H9 (cell line): ENCODE results near the gene TGFB1I1. TPM values are rescaled to one million over a fixed set of nuclear protein-coding genes. Genes with fewer than 3 reads are reported as not detected.
"Not testable (repeated sequence)": the region's sequence is repeated elsewhere in the genome, so short reads cannot be mapped to it uniquely, and the experiment has no call there.

Experiments used
- DNase-seq: peaks from one replicate; pipeline ENCODE4 v3.0.0-alpha.2; 2017
- H2AFZ ChIP-seq: one replicate; pipeline ENCODE4 v1.6.1; 2013; ENCODE audit warnings: mild to moderate bottlenecking, low read length, control low read depth, moderate library complexity
- H2AK5ac ChIP-seq: 2 replicates; pipeline ENCODE4 v1.6.1; 2013; ENCODE audit warnings: low read length, control low read depth, mixed read lengths; ENCODE audit not compliant: insufficient read length
- H2BK120ac ChIP-seq: one replicate; pipeline ENCODE4 v1.6.1; 2013; ENCODE audit warnings: low read depth, mild to moderate bottlenecking, low read length, control low read depth, inconsistent platforms; ENCODE audit not compliant: poor library complexity, severe bottlenecking
- H2BK12ac ChIP-seq: 2 replicates; pipeline ENCODE4 v1.6.1; 2013; ENCODE audit warnings: low read length, control low read depth, mixed read lengths, low read depth; ENCODE audit not compliant: insufficient read length
- H2BK15ac ChIP-seq: 2 replicates; pipeline ENCODE4 v1.6.1; 2013; ENCODE audit warnings: low read depth, low read length, control low read depth
- H2BK20ac ChIP-seq: one replicate; pipeline ENCODE4 v1.6.1; 2013; ENCODE audit warnings: low read depth, mild to moderate bottlenecking, low read length, control low read depth, inconsistent platforms; ENCODE audit not compliant: poor library complexity, severe bottlenecking
- H2BK5ac ChIP-seq: 2 replicates; pipeline ENCODE4 v1.6.1; 2013; ENCODE audit warnings: low read length, control low read depth, mixed read lengths; ENCODE audit not compliant: insufficient read length
- H3K14ac ChIP-seq: 2 replicates; pipeline ENCODE4 v1.6.1; 2013; ENCODE audit warnings: low read length, control low read depth; ENCODE audit not compliant: insufficient read depth
- H3K18ac ChIP-seq: 2 replicates; pipeline ENCODE4 v1.6.1; 2013; ENCODE audit warnings: low read depth, mild to moderate bottlenecking, mixed read lengths, low read length, control low read depth; ENCODE audit not compliant: insufficient read length
- H3K23ac ChIP-seq: 2 replicates; pipeline ENCODE4 v1.6.1; 2013; ENCODE audit warnings: low read length, control low read depth, mixed read lengths, low read depth; ENCODE audit not compliant: insufficient read length
- H3K23me2 ChIP-seq: 2 replicates; pipeline ENCODE4 v1.6.1; 2013; ENCODE audit warnings: low read depth, mild to moderate bottlenecking, mixed read lengths, low read length, control low read depth; ENCODE audit not compliant: insufficient read length, poor library complexity, severe bottlenecking
- H3K27ac ChIP-seq: 2 replicates; pipeline ENCODE4 v1.5.1; 2013; ENCODE audit warnings: low read length, control low read depth, mixed read lengths, low read depth; ENCODE audit not compliant: insufficient read length
- H3K27me3 ChIP-seq: 2 replicates; pipeline ENCODE4 v1.6.1; 2013; ENCODE audit warnings: low read length, control low read depth, inconsistent platforms; ENCODE audit not compliant: insufficient read depth
- H3K4ac ChIP-seq: 2 replicates; pipeline ENCODE4 v1.6.1; 2013; ENCODE audit warnings: low read depth, mild to moderate bottlenecking, control low read depth, inconsistent platforms, low read length, moderate library complexity
- H3K4me1 ChIP-seq: 2 replicates; pipeline ENCODE4 v1.6.1; 2013; ENCODE audit warnings: low read length, control low read depth, inconsistent platforms; ENCODE audit not compliant: insufficient read depth
- H3K4me2 ChIP-seq: 2 replicates; pipeline ENCODE4 v1.6.1; 2013; ENCODE audit warnings: low read length, control low read depth, mixed read lengths; ENCODE audit not compliant: insufficient read length, insufficient read depth
- H3K56ac ChIP-seq: 2 replicates; pipeline ENCODE4 v1.6.1; 2013; ENCODE audit warnings: low read depth, mild to moderate bottlenecking, mixed read lengths, low read length, control low read depth; ENCODE audit not compliant: insufficient read length
- H3K79me1 ChIP-seq: 2 replicates; pipeline ENCODE4 v1.6.1; 2013; ENCODE audit warnings: low read depth, mild to moderate bottlenecking, moderate library complexity, low read length, control low read depth, inconsistent platforms; ENCODE audit not compliant: insufficient read depth, poor library complexity, severe bottlenecking
- H3K79me2 ChIP-seq: 2 replicates; pipeline ENCODE4 v1.6.1; 2013; ENCODE audit warnings: low read length, control low read depth, inconsistent platforms; ENCODE audit not compliant: insufficient read depth
- H3K9ac ChIP-seq: 2 replicates; pipeline ENCODE4 v1.6.1; 2013; ENCODE audit warnings: low read length, control low read depth, mixed read lengths; ENCODE audit not compliant: insufficient read length; ENCODE audit errors: extremely low read depth
- H3K9me3 ChIP-seq: one replicate; pipeline ENCODE4 v1.6.1; 2013; ENCODE audit warnings: low read depth, low read length, inconsistent platforms; ENCODE audit not compliant: control insufficient read depth
- H3T11ph ChIP-seq: one replicate; pipeline ENCODE4 v1.6.1; 2013; ENCODE audit warnings: mild to moderate bottlenecking, low read length, control low read depth, inconsistent platforms
- H4K20me1 ChIP-seq: one replicate; pipeline ENCODE4 v1.6.1; 2013; ENCODE audit not compliant: control insufficient read depth, insufficient read length, insufficient read depth
- H4K5ac ChIP-seq: 2 replicates; pipeline ENCODE4 v1.6.1; 2013; ENCODE audit warnings: low read depth, mild to moderate bottlenecking, mixed read lengths, low read length, control low read depth; ENCODE audit not compliant: insufficient read length
- H4K8ac ChIP-seq: replicated peaks from 2 replicates; pipeline ENCODE4 v1.6.1; 2013; ENCODE audit warnings: low read length, control low read depth, mixed read lengths, low read depth; ENCODE audit not compliant: insufficient read length
- H4K91ac ChIP-seq: 2 replicates; pipeline ENCODE4 v1.6.1; 2013; ENCODE audit warnings: low read depth, mild to moderate bottlenecking, moderate library complexity, mixed read lengths, low read length, control low read depth; ENCODE audit not compliant: insufficient read length
- H3K27ac Mint-ChIP-seq, 3 experiments: 2 replicates in 2 of 3; 3 replicates in 1 of 3; pipeline ENCODE4 v1.8.0; 2020 to 2021; ENCODE audit warnings: mixed read lengths in 3 of 3, mild to moderate bottlenecking in 1 of 3, moderate library complexity in 1 of 3
- H3K27me3 Mint-ChIP-seq: 2 replicates; pipeline ENCODE4 v1.8.0; 2021; ENCODE audit warnings: low read depth, mild to moderate bottlenecking, moderate library complexity, mixed read lengths
- H3K36me3 Mint-ChIP-seq, 3 experiments: 2 replicates in 2 of 3; 3 replicates in 1 of 3; pipeline ENCODE4 v1.8.0; 2020 to 2021; ENCODE audit warnings: low read depth in 3 of 3, mixed read lengths in 3 of 3; ENCODE audit not compliant: insufficient read depth in 1 of 3
- H3K4me1 Mint-ChIP-seq, 2 experiments: 2 replicates each; pipeline ENCODE4 v1.8.0; 2020; ENCODE audit warnings: mixed read lengths in 2 of 2
- H3K4me3 Mint-ChIP-seq, 2 experiments: 2 replicates in 1 of 2; 3 replicates in 1 of 2; pipeline ENCODE4 v1.8.0; 2020 to 2021; ENCODE audit warnings: mild to moderate bottlenecking in 2 of 2, mixed read lengths in 2 of 2, moderate library complexity in 1 of 2
- H3K9me3 Mint-ChIP-seq, 2 experiments: 2 replicates in 1 of 2; 3 replicates in 1 of 2; pipeline ENCODE4 v1.8.0; 2020; ENCODE audit warnings: mild to moderate bottlenecking in 2 of 2, mixed read lengths in 2 of 2, moderate library complexity in 1 of 2
- CTCF ChIP-seq: fragments of 200-600 bp; sonication (generic); conservative IDR thresholded peaks from 3 replicates; pipeline ENCODE4 v1.8.0; 2021; ENCODE audit warnings: antibody characterized with exemption, mild to moderate bottlenecking
- WGBS: extraction: QIAGEN DNeasy Blood & Tissue Kit; methylation state at CpG from one replicate; pipeline ENCODE4 v1.1.7; 2013; ENCODE audit warnings: missing lambda C conversion rate, low lambda C conversion rate, mixed read lengths; ENCODE audit not compliant: insufficient read length; ENCODE audit errors: extremely low coverage; 5-methylcytosine and 5-hydroxymethylcytosine counted together
- total RNA-seq: library from RNA; stranded (reverse); gene quantifications from 2 replicates; pipeline ENCODE4 v1.2.1, GENCODE V29; 2021

The TGFB1I1 gene
- total RNA-seq, 1 experiment from 2014 or later = 15.4 TPM

GRCh38 chr16:31441956-31442355 is 30.0 kb upstream of the TGFB1I1 start:
- H3K4me1 ChIP-seq = no peaks in the 10 kb centered on the region
- WGBS = no CpG with 5 or more reads among the region's 34 CpGs

GRCh38 chr16:31445931-31446330 is 26.0 kb upstream of the TGFB1I1 start:
- DNase-seq, H3K36me3 Mint-ChIP-seq: not testable (repeated sequence)

More at GRCh38 chr16:31441956-31442355, 30.0 kb upstream of the TGFB1I1 start:
- DNase-seq = peak; percentile 31
- no peak overlapping the region for H3K4ac ChIP-seq
- H3K4me1 Mint-ChIP-seq = peaks cover 5 to 11% of the 10 kb centered on the region in 2 experiments
- H2BK20ac ChIP-seq = no peak overlapping the region
- H4K20me1 ChIP-seq = no peaks in the 10 kb centered on the region
- no peak overlapping the region for H2BK15ac ChIP-seq
- no peak overlapping the region for H3K56ac ChIP-seq
- H3K14ac ChIP-seq = no peak overlapping the region
- peaks cover 9% of the 10 kb centered on the region for H3K27me3 Mint-ChIP-seq
- no peak overlapping the region for H4K91ac ChIP-seq
- H3K9ac ChIP-seq = no peak overlapping the region
- no peak overlapping the region for H4K8ac ChIP-seq
- H3K23ac ChIP-seq = no peak overlapping the region
- H3K27me3 ChIP-seq = no peaks in the 10 kb centered on the region
- peak overlapping the region; percentile 77 to 81 for H3K4me3 Mint-ChIP-seq
- no peak overlapping the region for H2AFZ ChIP-seq
- no peak overlapping the region for H2AK5ac ChIP-seq
- no peaks in the 10 kb centered on the region for H3K79me2 ChIP-seq
- TF ChIP-seq CTCF = no peak
- no peak overlapping the region for H2BK120ac ChIP-seq
- H3K79me1 ChIP-seq = no peaks in the 10 kb centered on the region
- no peak overlapping the region for H2BK5ac ChIP-seq
- peaks cover 4% of the 10 kb centered on the region in 2 experiments; a peak in 3 of 5 replicates for H3K9me3 Mint-ChIP-seq
- H3K27ac ChIP-seq = no peak overlapping the region
- no peaks in the 10 kb centered on the region for H3K9me3 ChIP-seq
- no peaks in the 10 kb centered on the region for H3K23me2 ChIP-seq
- H3K18ac ChIP-seq = no peak overlapping the region
- H4K5ac ChIP-seq = no peak overlapping the region
- H3K36me3 Mint-ChIP-seq = no peaks in the 10 kb centered on the region
- no peak overlapping the region; a peak in 1 of 7 replicates for H3K27ac Mint-ChIP-seq
- H3K4me2 ChIP-seq = no peak overlapping the region
- H3T11ph ChIP-seq = no peak overlapping the region
- no peak overlapping the region for H2BK12ac ChIP-seq

More at GRCh38 chr16:31445931-31446330, 26.0 kb upstream of the TGFB1I1 start:
- not testable (repeated sequence) for H2AFZ ChIP-seq, H3K9ac ChIP-seq, H2BK20ac ChIP-seq, H3K79me2 ChIP-seq, H4K8ac ChIP-seq, H2BK15ac ChIP-seq, H4K91ac ChIP-seq, H3K23ac ChIP-seq, H3K14ac ChIP-seq, H3K27me3 ChIP-seq, H3K79me1 ChIP-seq, H2BK12ac ChIP-seq, H3K9me3 ChIP-seq, H2BK120ac ChIP-seq, H3K4me3 Mint-ChIP-seq, H3K56ac ChIP-seq, H3T11ph ChIP-seq, H3K23me2 ChIP-seq, H3K4me1 ChIP-seq, H4K20me1 ChIP-seq, H3K4ac ChIP-seq, H2AK5ac ChIP-seq, H3K18ac ChIP-seq, H3K27ac ChIP-seq, H3K27me3 Mint-ChIP-seq, H3K4me1 Mint-ChIP-seq, H3K27ac Mint-ChIP-seq, H3K4me2 ChIP-seq, H3K9me3 Mint-ChIP-seq, H4K5ac ChIP-seq, H2BK5ac ChIP-seq
- WGBS = no CpG with 5 or more reads among the region's 6 CpGs
